Endothelial cell of umbilical vein (primary cell): ENCODE measurements around the gene ACOT7. TPM values are rescaled to one million over a fixed set of nuclear protein-coding genes. Genes with fewer than 3 reads are reported as not detected.

ENCODE experiments used
- BruUV-seq: library from RNA; stranded (reverse); fragments of 400-500 nt; replicated peaks from 2 replicates; lab custom pipeline; 2021; lab: Mats Ljungman, UMichigan
- CTCF ChIA-PET: fragments of 300-600, 350-600 bp; sonication (Branson Sonifier 250); formaldehyde crosslinking; loops from one replicate; lab custom pipeline; 2021; ENCODE audit warnings: antibody characterized with exemption, inconsistent platforms; lab: Charles Lee
- POLR2A ChIA-PET: fragments of 300-600, 350-600 bp; sonication (Branson Sonifier 250); formaldehyde crosslinking; loops from one replicate; lab custom pipeline; 2021; ENCODE audit warnings: antibody characterized with exemption, inconsistent platforms; lab: Charles Lee
- DNase-seq: peaks from one replicate; pipeline ENCODE4 v3.0.0-alpha.2; 2011; ENCODE audit warnings: low read depth, low spot score
- FAIRE-seq: peaks from 2 replicates; lab custom pipeline; 2011; peaks lifted over from hg19 to GRCh38; lab: Jason Lieb, UNC
- H2AFZ ChIP-seq: 2 replicates; pipeline ENCODE4 v1.6.0; 2012; ENCODE audit warnings: low read depth, low read length, control low read depth, inconsistent platforms
- H3K27ac ChIP-seq: 2 replicates; pipeline ENCODE4 v1.5.1; 2011; ENCODE audit warnings: low read depth, mild to moderate bottlenecking, control low read depth, low read length, moderate library complexity; ENCODE audit not compliant: insufficient read depth
- H3K27me3 ChIP-seq, 2 experiments: 2 replicates each; pipeline versions ENCODE4 v1.6.0 to v1.6.1; 2011; ENCODE audit warnings: low read length in 2 of 2, mixed read lengths in 1 of 2; ENCODE audit not compliant: control insufficient read depth in 2 of 2, insufficient read depth in 2 of 2
- H3K36me3 ChIP-seq, 2 experiments: 2 replicates in 1 of 2; 3 replicates in 1 of 2; pipeline ENCODE4 v1.5.1; 2011; ENCODE audit warnings: low read length in 2 of 2, mild to moderate bottlenecking in 1 of 2, moderate library complexity in 1 of 2; ENCODE audit not compliant: control insufficient read depth in 2 of 2, insufficient read depth in 2 of 2; ENCODE audit errors: extremely low read depth in 1 of 2
- H3K4me1 ChIP-seq: 3 replicates; pipeline ENCODE4 v1.5.1; 2011; ENCODE audit warnings: mild to moderate bottlenecking, low read length; ENCODE audit not compliant: control insufficient read depth, insufficient read depth; ENCODE audit errors: extremely low read depth
- H3K4me2 ChIP-seq: 2 replicates; pipeline ENCODE4 v1.6.1; 2011; ENCODE audit warnings: low read length, control low read depth, mixed read lengths; ENCODE audit not compliant: insufficient read depth
- H3K4me3 ChIP-seq, 3 experiments: fragments of 200-600 bp in 1 of 3; sonication (generic), shearing (Covaris generic) in 1 of 3; replicated peaks in 1 of 3; 2 replicates each; pipeline ENCODE4 v1.5.1; 2011 to 2016; ENCODE audit warnings: control low read depth in 3 of 3, low read length in 3 of 3, mild to moderate bottlenecking in 2 of 3, inconsistent platforms in 1 of 3, low read depth in 1 of 3, moderate library complexity in 1 of 3; ENCODE audit not compliant: insufficient read depth in 1 of 3
- H3K79me2 ChIP-seq: 2 replicates; pipeline ENCODE4 v1.6.0; 2012; ENCODE audit warnings: low read length, inconsistent platforms; ENCODE audit not compliant: control insufficient read depth, insufficient read depth
- H3K9ac ChIP-seq: replicated peaks from 2 replicates; pipeline ENCODE3; 2011; ENCODE audit warnings: low read length, control low read depth; ENCODE audit not compliant: insufficient read depth; ENCODE audit errors: extremely low read depth
- H3K9me1 ChIP-seq: replicated peaks from 3 replicates; pipeline ENCODE4 v1.6.0; 2011; ENCODE audit warnings: mild to moderate bottlenecking, low read length; ENCODE audit not compliant: control insufficient read depth, insufficient read depth; ENCODE audit errors: extremely low read depth
- H3K9me3 ChIP-seq: replicated peaks from 2 replicates; pipeline ENCODE4 v1.5.1; 2012; ENCODE audit warnings: low read length, inconsistent platforms; ENCODE audit not compliant: control insufficient read depth, insufficient read depth
- H4K20me1 ChIP-seq: replicated peaks from 2 replicates; pipeline ENCODE3; 2011; ENCODE audit warnings: mild to moderate bottlenecking, low read length; ENCODE audit not compliant: control insufficient read depth, insufficient read depth; ENCODE audit errors: extremely low read depth
- EZH2 ChIP-seq: IDR thresholded peaks from 2 replicates; pipeline ENCODE4 v1.6.1; 2012; ENCODE audit warnings: borderline replicate concordance, low read depth, mild to moderate bottlenecking, moderate library complexity, low read length, inconsistent platforms; ENCODE audit not compliant: severe bottlenecking
- FOS ChIP-seq: IDR thresholded peaks from 2 replicates; pipeline ENCODE4 v1.6.1; 2011; ENCODE audit warnings: mild to moderate bottlenecking, low read length, moderate library complexity, borderline replicate concordance; ENCODE audit not compliant: insufficient read depth
- GATA2 ChIP-seq: IDR thresholded peaks from 2 replicates; pipeline ENCODE4 v1.7.0; 2011; ENCODE audit warnings: low read depth, mild to moderate bottlenecking, moderate library complexity, mixed read lengths, low read length; ENCODE audit not compliant: insufficient read length, insufficient read depth
- JUN ChIP-seq: IDR thresholded peaks from 2 replicates; pipeline ENCODE4 v1.6.1; 2011; ENCODE audit warnings: borderline replicate concordance, low read depth; ENCODE audit not compliant: insufficient read length, insufficient read depth
- MYC ChIP-seq: IDR thresholded peaks from one replicate; pipeline ENCODE4 v1.6.1; 2011; ENCODE audit warnings: mild to moderate bottlenecking, low read depth, low read length
- POLR2A ChIP-seq: IDR thresholded peaks from 2 replicates; pipeline ENCODE4 v1.6.1; 2012; ENCODE audit warnings: low read depth, mild to moderate bottlenecking, control low read depth, low read length
- POLR2AphosphoS5 ChIP-seq: IDR thresholded peaks from 2 replicates; pipeline ENCODE4 v1.6.1; 2012; ENCODE audit warnings: low read depth, mild to moderate bottlenecking, control low read depth, low read length, moderate library complexity; ENCODE audit not compliant: insufficient read depth
- dilution Hi-C: fragments of 300-500 bp; cut with MboI; formaldehyde crosslinking; loops from one replicate; pipeline ENCODE4 v1.15.0; 2019; ENCODE audit warnings: low sequenced_read_pairs; ENCODE audit not compliant: extremely low pct_ligation_motif_present
- intact Hi-C: fragments of 100-400 bp; cut with micrococcal nuclease; formaldehyde crosslinking; loops from one replicate; pipeline ENCODE4 v1.10.0; 2022
- polyA plus RNA-seq, 4 experiments: library from polyadenylated mRNA; depleted of rRNA in 3 of 4; stranded (reverse) in 3 of 4; unstranded in 1 of 4; fragments of >200 nt; gene quantifications; 2 replicates each; pipeline versions ENCODE4 v1.2.1 to v1.2.3, GENCODE V29; 2011 to 2012; ENCODE audit warnings: missing spikeins in 1 of 4
- total RNA-seq: library from RNA; stranded (reverse); gene quantifications from 2 replicates; pipeline ENCODE4 v1.2.3, GENCODE V29; 2021
- TF ChIP-seq, protein P1 (sequence below), 2 donors: IDR thresholded peaks; 1 replicate in 1 of 2; 2 replicates in 1 of 2; pipeline ENCODE4 v1.5.1; 2011; ENCODE audit warnings: low read length in 2 of 2, mild to moderate bottlenecking in 2 of 2, moderate library complexity in 2 of 2, control low read depth in 1 of 2, inconsistent platforms in 1 of 2, low read depth in 1 of 2; ENCODE audit not compliant: insufficient read depth in 1 of 2; ENCODE audit errors: extremely low read depth in 1 of 2
- TF ChIP-seq, protein P2 (sequence below): IDR thresholded peaks from 2 replicates; pipeline ENCODE4 v1.6.1; 2011; ENCODE audit not compliant: insufficient read depth, insufficient read length

The ACOT7 gene
- total and polyA plus RNA-seq, 2 donors (not counting 3 experiments of a cell fraction or from before 2014, with no cell fraction given): 69.4 to 105 TPM

DNA sequence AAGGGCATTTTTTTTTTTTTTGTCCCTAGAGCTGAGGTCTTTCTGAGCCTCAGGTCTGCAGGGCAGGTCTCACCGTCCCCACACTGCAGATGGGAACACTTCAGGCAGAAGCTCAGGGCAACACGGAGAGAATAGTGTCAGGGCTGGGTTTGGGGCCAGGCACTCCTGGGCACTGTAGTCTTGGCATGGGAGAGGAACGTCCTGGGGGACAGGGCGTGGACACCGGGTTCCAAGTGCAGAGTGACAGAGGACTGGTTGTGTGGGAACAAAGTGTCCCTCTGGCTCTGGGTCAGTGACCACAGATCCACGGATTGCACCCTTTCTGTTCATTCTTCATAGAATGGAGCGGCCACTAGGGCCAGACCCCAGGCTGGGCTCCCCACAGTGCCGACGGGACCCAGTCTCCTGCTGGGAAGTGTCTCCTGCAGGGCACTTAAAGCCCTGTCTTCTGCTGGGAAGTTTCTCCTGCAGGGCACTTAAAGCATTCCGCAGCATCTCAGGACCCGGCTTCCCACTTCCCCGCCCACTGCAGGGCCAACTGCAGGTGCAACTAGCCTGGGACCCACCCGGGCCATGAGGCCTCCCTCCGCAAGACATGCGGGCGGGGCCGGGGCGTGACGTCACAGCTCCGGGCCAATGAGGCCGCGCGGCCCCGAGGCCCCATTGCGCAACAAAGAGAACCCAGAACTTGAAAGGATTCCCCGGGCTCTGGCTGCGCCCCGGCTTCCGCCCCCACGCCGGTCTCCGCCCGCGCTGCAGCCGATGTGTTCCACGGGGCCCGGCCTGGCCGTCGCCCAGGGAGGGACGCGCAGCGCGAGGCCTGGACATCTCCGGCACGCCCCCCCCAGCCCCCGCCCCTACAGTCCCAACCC lies 133.8 kb downstream of the ACOT7 start:
- intact Hi-C loops: loop anchor here (1.0 to 5.0 kb wide), 3 partner anchors 13 to 163 kb away; partner anchors contain the start of gene ESPN
- BruUV-seq: no TSS peak
- Histone ChIP-seq H4K20me1 (no peaks in the 10 kb centered on the region), H3K79me2 (no peaks in the 10 kb centered on the region), H3K27ac (no peak overlapping the region), H3K27me3 (no peaks in the 10 kb centered on the region), H3K9me1 (no peaks in the 10 kb centered on the region), H3K36me3 (no peaks in the 10 kb centered on the region), H3K9me3 (no peaks in the 10 kb centered on the region), H2AFZ (peak overlapping the region; percentile 16), H3K4me2 (no peak overlapping the region), H3K4me3 (peak overlapping the region in 1 of 3 experiments; percentile 55), H3K9ac (no peak overlapping the region), H3K4me1 (no peaks in the 10 kb centered on the region)
- peak; percentile 55 for FAIRE-seq
- CTCF ChIA-PET: interaction anchor here (1.3 to 3.6 kb wide), 5 partner anchors 10 to 84 kb away, joined by 3 to 21 read pairs (median 3); no protein-coding TSS in a partner anchor
- POLR2A ChIA-PET: interaction anchor here (0.5 kb wide), 1 partner anchor 76 kb away, joined by 6 read pairs; no protein-coding TSS in a partner anchor
- no peak for TF ChIP-seq EZH2
- TF ChIP-seq POLR2A: no peak
- no peak for TF ChIP-seq GATA2
- TF ChIP-seq POLR2AphosphoS5: no peak
- no peak for TF ChIP-seq JUN
- TF ChIP-seq FOS: no peak
- TF ChIP-seq, protein P1, sequence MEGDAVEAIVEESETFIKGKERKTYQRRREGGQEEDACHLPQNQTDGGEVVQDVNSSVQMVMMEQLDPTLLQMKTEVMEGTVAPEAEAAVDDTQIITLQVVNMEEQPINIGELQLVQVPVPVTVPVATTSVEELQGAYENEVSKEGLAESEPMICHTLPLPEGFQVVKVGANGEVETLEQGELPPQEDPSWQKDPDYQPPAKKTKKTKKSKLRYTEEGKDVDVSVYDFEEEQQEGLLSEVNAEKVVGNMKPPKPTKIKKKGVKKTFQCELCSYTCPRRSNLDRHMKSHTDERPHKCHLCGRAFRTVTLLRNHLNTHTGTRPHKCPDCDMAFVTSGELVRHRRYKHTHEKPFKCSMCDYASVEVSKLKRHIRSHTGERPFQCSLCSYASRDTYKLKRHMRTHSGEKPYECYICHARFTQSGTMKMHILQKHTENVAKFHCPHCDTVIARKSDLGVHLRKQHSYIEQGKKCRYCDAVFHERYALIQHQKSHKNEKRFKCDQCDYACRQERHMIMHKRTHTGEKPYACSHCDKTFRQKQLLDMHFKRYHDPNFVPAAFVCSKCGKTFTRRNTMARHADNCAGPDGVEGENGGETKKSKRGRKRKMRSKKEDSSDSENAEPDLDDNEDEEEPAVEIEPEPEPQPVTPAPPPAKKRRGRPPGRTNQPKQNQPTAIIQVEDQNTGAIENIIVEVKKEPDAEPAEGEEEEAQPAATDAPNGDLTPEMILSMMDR (IDR thresholded peaks at IDR 0.05; ENCODE audit: extremely low read depth in 1 of 2, insufficient read depth in 1 of 2, low read depth in 1 of 2, low read length in 2 of 2): no peak
- TF ChIP-seq, protein P2, sequence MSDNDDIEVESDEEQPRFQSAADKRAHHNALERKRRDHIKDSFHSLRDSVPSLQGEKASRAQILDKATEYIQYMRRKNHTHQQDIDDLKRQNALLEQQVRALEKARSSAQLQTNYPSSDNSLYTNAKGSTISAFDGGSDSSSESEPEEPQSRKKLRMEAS: no peak
- TF ChIP-seq MYC: no peak
- DNase-seq: peak; percentile 64
- dilution Hi-C loops: no loop called here
